ENCODE measurements around the gene TRDN.

DNA sequence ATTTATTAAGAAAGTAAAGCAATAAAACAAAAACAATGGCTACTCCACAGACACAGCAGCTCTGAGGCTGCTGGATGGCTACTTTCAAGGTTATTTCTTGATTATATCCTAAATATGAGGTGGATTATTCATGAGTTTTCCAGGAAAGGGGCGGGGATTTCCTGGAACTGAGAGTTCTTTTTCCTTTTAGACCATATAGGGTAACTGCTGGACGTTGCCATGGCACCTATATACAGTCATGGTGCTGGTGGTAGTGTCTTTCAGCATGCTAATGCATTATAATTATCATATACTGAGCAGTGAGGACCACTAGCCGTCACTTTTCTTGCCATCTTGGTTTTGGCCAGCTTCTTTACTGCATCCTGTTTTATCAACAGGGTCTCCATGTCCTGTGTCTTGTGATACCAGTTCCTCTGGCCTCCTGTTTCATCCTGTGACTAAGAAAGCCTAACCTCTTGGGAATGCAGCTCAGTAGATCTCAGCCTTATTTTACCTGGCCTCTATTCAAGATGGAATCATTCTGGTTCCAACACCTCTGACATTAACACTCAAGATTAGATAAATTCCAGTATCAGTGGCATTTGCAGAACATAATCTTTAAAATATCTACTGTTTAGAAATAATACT, 32.3 kb upstream of the TRDN start:
- TF ChIP-seq, protein P1, sequence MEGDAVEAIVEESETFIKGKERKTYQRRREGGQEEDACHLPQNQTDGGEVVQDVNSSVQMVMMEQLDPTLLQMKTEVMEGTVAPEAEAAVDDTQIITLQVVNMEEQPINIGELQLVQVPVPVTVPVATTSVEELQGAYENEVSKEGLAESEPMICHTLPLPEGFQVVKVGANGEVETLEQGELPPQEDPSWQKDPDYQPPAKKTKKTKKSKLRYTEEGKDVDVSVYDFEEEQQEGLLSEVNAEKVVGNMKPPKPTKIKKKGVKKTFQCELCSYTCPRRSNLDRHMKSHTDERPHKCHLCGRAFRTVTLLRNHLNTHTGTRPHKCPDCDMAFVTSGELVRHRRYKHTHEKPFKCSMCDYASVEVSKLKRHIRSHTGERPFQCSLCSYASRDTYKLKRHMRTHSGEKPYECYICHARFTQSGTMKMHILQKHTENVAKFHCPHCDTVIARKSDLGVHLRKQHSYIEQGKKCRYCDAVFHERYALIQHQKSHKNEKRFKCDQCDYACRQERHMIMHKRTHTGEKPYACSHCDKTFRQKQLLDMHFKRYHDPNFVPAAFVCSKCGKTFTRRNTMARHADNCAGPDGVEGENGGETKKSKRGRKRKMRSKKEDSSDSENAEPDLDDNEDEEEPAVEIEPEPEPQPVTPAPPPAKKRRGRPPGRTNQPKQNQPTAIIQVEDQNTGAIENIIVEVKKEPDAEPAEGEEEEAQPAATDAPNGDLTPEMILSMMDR (conservative IDR thresholded peaks at IDR 0.05 in 1 of 2, IDR thresholded peaks at IDR 0.05 in 1 of 2; ENCODE audit: low read depth in 1 of 2, low read length in 2 of 2), result no peak
- TF ChIP-seq EZH2 (IDR thresholded peaks at IDR 0.05; ENCODE audit: low read length, missing control alignments), result no peak
